Caco-2 (cell line): ENCODE results near the gene PRR33. TPM values are rescaled to one million over a fixed set of nuclear protein-coding genes. Genes with fewer than 3 reads are reported as not detected.

ENCODE experiments used
- BruUV-seq: library from RNA; stranded (reverse); fragments of 400-500 nt; replicated peaks from 2 replicates; lab custom pipeline; 2021; lab: Mats Ljungman, UMichigan
- CTCF ChIA-PET: fragments of 300-600 bp; sonication (Branson Sonifier 250); formaldehyde crosslinking; loops from one replicate; lab custom pipeline; 2022; ENCODE audit warnings: antibody characterized with exemption; lab: Charles Lee
- POLR2A ChIA-PET: fragments of 300-600 bp; sonication (Branson Sonifier 250); formaldehyde crosslinking; loops from one replicate; lab custom pipeline; 2022; ENCODE audit warnings: antibody characterized with exemption; lab: Charles Lee
- DNase-seq, 2 experiments: peaks; one replicate each; pipeline versions ENCODE4 v3.0.0 to v3.0.0-alpha.2; 2020 to 2022
- H3K27me3 ChIP-seq: replicated peaks from 2 replicates; pipeline ENCODE4 v1.6.0; 2011; ENCODE audit warnings: low read length; ENCODE audit not compliant: control insufficient read depth, insufficient read depth
- H3K36me3 ChIP-seq: 2 replicates; pipeline ENCODE4 v1.5.1; 2011; ENCODE audit warnings: low read length; ENCODE audit not compliant: control insufficient read depth, insufficient read depth
- H3K4me1 ChIP-seq: fragments of 250-450 bp; sonication (Bioruptor Pico); 2 replicates; pipeline ENCODE4 v1.5.1; 2020; ENCODE audit warnings: mild to moderate bottlenecking
- H3K4me3 ChIP-seq: 2 replicates; pipeline ENCODE4 v1.5.1; 2011; ENCODE audit warnings: low read depth, mild to moderate bottlenecking, control low read depth, low read length
- H3K9me3 ChIP-seq: fragments of 250-450 bp; sonication (Bioruptor Pico); 2 replicates; pipeline ENCODE4 v1.5.1; 2020; ENCODE audit warnings: mild to moderate bottlenecking, moderate library complexity
- H3K27ac Mint-ChIP-seq: one replicate; pipeline ENCODE4 v1.8.0; 2022; ENCODE audit warnings: mixed read lengths; ENCODE audit not compliant: unreplicated experiment
- H3K27me3 Mint-ChIP-seq: one replicate; pipeline ENCODE4 v1.8.0; 2022; ENCODE audit warnings: mixed read lengths; ENCODE audit not compliant: insufficient read depth, unreplicated experiment
- H3K36me3 Mint-ChIP-seq: one replicate; pipeline ENCODE4 v1.8.0; 2022; ENCODE audit warnings: mild to moderate bottlenecking, mixed read lengths; ENCODE audit not compliant: insufficient read depth, unreplicated experiment
- H3K4me1 Mint-ChIP-seq: one replicate; pipeline ENCODE4 v1.8.0; 2022; ENCODE audit warnings: low read depth, mixed read lengths; ENCODE audit not compliant: unreplicated experiment
- H3K4me3 Mint-ChIP-seq: one replicate; pipeline ENCODE4 v1.8.0; 2022; ENCODE audit warnings: mild to moderate bottlenecking, moderate library complexity, mixed read lengths; ENCODE audit not compliant: unreplicated experiment
- H3K9me3 Mint-ChIP-seq: one replicate; pipeline ENCODE4 v1.8.0; 2022; ENCODE audit warnings: mixed read lengths; ENCODE audit not compliant: unreplicated experiment
- CTCF ChIP-seq, 2 experiments: fragments of 200-600 bp in 1 of 2; IDR thresholded peaks; 1 replicate in 1 of 2; 2 replicates in 1 of 2; pipeline versions ENCODE4 v1.5.1 to v1.8.0; 2011 to 2022; ENCODE audit warnings: antibody characterized with exemption in 1 of 2, control low read depth in 1 of 2, inconsistent platforms in 1 of 2, low read depth in 1 of 2, low read length in 1 of 2, mild to moderate bottlenecking in 1 of 2, moderate library complexity in 1 of 2; ENCODE audit not compliant: insufficient read depth in 1 of 2, severe bottlenecking in 1 of 2, unreplicated experiment in 1 of 2
- intact Hi-C: fragments of 100-400 bp; cut with micrococcal nuclease; formaldehyde crosslinking; loops from one replicate; pipeline ENCODE4 v1.10.0; 2022; ENCODE audit not compliant: unreplicated experiment
- total RNA-seq: library from RNA; stranded (reverse); gene quantifications from 2 replicates; pipeline ENCODE4 v1.2.3, GENCODE V29; 2022

The PRR33 gene
- total RNA-seq, 1 experiment from 2014 or later: not detected

- Mint-ChIP-seq H3K9me3 (peaks cover 12% of the 10 kb centered on the region), H3K27me3 (no peaks in the 10 kb centered on the region), H3K4me3 (no peak overlapping the region), H3K4me1 (no peaks in the 10 kb centered on the region), H3K36me3 (peaks cover 13% of the 10 kb centered on the region), H3K27ac (peak overlapping the region; percentile 2)
- Histone ChIP-seq H3K9me3 (0 out of 2 replicates have a peak, but pooled peaks cover 5% of the 10 kb centered on the region), H3K36me3 (no peaks in the 10 kb centered on the region), H3K27me3 (no peaks in the 10 kb centered on the region), H3K4me3 (no peak overlapping the region), H3K4me1 (no peaks in the 10 kb centered on the region)
- CTCF ChIA-PET: interaction anchor here (0.9 kb wide), 1 partner anchor 82 kb away, joined by 4 read pairs; no protein-coding TSS in a partner anchor
- intact Hi-C loops: no loop called here
- POLR2A ChIA-PET: no interaction called here
- DNase-seq: no peak
- no TSS peak for BruUV-seq
- no peak for TF ChIP-seq CTCF (IDR thresholded peaks at IDR 0.05; ENCODE audit: insufficient read depth in 1 of 2, low read depth in 1 of 2, low read length in 1 of 2, severe bottlenecking in 1 of 2, unreplicated experiment in 1 of 2)
Observed at GRCh38 chr11:1916132-1916985, 24.7 kb upstream of the PRR33 start.

GRCh38 chr11:1915795-1916131, 24.1 kb upstream of the PRR33 start:
- H3K4me1 ChIP-seq: no peaks in the 10 kb centered on the region
- DNase-seq: no peak
- Mint-ChIP-seq H3K4me1 (no peaks in the 10 kb centered on the region), H3K9me3 (peaks cover 12% of the 10 kb centered on the region), H3K4me3 (no peak overlapping the region), H3K27ac (peak overlapping the region; percentile 2), H3K27me3 (no peaks in the 10 kb centered on the region), H3K36me3 (peaks cover 13% of the 10 kb centered on the region)
- ChIA-PET CTCF (no interaction called here), POLR2A (no interaction called here)
- H3K36me3 ChIP-seq: no peaks in the 10 kb centered on the region
- H3K4me3 ChIP-seq: no peak overlapping the region
- no peaks in the 10 kb centered on the region for H3K27me3 ChIP-seq
- no peak for TF ChIP-seq CTCF (IDR thresholded peaks at IDR 0.05; ENCODE audit: insufficient read depth in 1 of 2, low read depth in 1 of 2, low read length in 1 of 2, severe bottlenecking in 1 of 2, unreplicated experiment in 1 of 2)
- intact Hi-C loops: loop anchor here (1.0 kb wide), 1 partner anchor 24 kb away; no protein-coding TSS in a partner anchor
- H3K9me3 ChIP-seq: 0 out of 2 replicates have a peak, but pooled peaks cover 5% of the 10 kb centered on the region
- no TSS peak for BruUV-seq

- Mint-ChIP-seq H3K4me3 (no peak overlapping the region), H3K27ac (no peak overlapping the region), H3K4me1 (no peaks in the 10 kb centered on the region), H3K27me3 (no peaks in the 10 kb centered on the region), H3K9me3 (peaks cover 12% of the 10 kb centered on the region), H3K36me3 (peaks cover 13% of the 10 kb centered on the region)
- no peaks in the 10 kb centered on the region for H3K36me3 ChIP-seq
- intact Hi-C loops: no loop called here
- H3K4me1 ChIP-seq: no peaks in the 10 kb centered on the region
- 0 out of 2 replicates have a peak, but pooled peaks cover 5% of the 10 kb centered on the region for H3K9me3 ChIP-seq
- no peaks in the 10 kb centered on the region for H3K27me3 ChIP-seq
- POLR2A ChIA-PET: interaction anchor here (0.6 kb wide), 1 partner anchor 20 kb away, joined by 3 read pairs; no protein-coding TSS in a partner anchor
- H3K4me3 ChIP-seq: no peak overlapping the region
- BruUV-seq: no TSS peak
- DNase-seq: peak in 1 of 2 experiments; percentile 32
- CTCF ChIA-PET: interaction anchor here (0.8 kb wide), 1 partner anchor 238 kb away, joined by 3 read pairs; no protein-coding TSS in a partner anchor
- no peak for TF ChIP-seq CTCF (IDR thresholded peaks at IDR 0.05; ENCODE audit: insufficient read depth in 1 of 2, low read depth in 1 of 2, low read length in 1 of 2, severe bottlenecking in 1 of 2, unreplicated experiment in 1 of 2)
Observed at GRCh38 chr11:1913271-1914060, 21.8 kb upstream of the PRR33 start.
